Vagina (tissue), 2 donors: Measurements from ENCODE around the gene MBP. TPM values are rescaled to one million over a fixed set of nuclear protein-coding genes. Genes with fewer than 3 reads are reported as not detected.

Experiments used
- DNase-seq, 2 donors: peaks; one replicate each; pipeline ENCODE4 v3.0.0-alpha.2; 2017; ENCODE audit errors: extremely low spot score in 2 of 2
- H3K27ac ChIP-seq: fragments of 200-600 bp; sonication (generic); one replicate; pipeline ENCODE4 v1.5.1; 2019
- H3K27me3 ChIP-seq: fragments of 200-600 bp; sonication (generic); one replicate; pipeline ENCODE4 v1.5.1; 2019
- H3K36me3 ChIP-seq, 2 donors: fragments of 200-600 bp; sonication (generic); one replicate each; pipeline ENCODE4 v1.5.1; 2017 to 2019
- H3K4me1 ChIP-seq: fragments of 200-600 bp; sonication (generic); one replicate; pipeline ENCODE4 v1.5.1; 2019
- H3K4me3 ChIP-seq, 2 donors: fragments of 200-600 bp; sonication (generic); 1 replicate in 1 of 2; 2 replicates in 1 of 2; pipeline ENCODE4 v1.5.1; 2016 to 2019
- H3K9me3 ChIP-seq: fragments of 200-600 bp; sonication (generic); one replicate; pipeline ENCODE4 v1.5.1; 2019
- CTCF ChIP-seq, 3 experiments: fragments of 450-650 bp in 2 of 3; fragments of 200-600 bp in 1 of 3; sonication (generic) in 1 of 3; IDR thresholded peaks; one replicate each; pipeline ENCODE4 v1.5.1; 2017 to 2019; ENCODE audit warnings: antibody characterized with exemption in 3 of 3, mild to moderate bottlenecking in 2 of 3, moderate library complexity in 2 of 3
- POLR2A ChIP-seq, 2 donors: fragments of 450-650 bp; IDR thresholded peaks; one replicate each; pipeline ENCODE4 v1.6.1; 2017; ENCODE audit warnings: antibody characterized with exemption in 2 of 2, mild to moderate bottlenecking in 2 of 2, moderate library complexity in 2 of 2
- POLR2AphosphoS5 ChIP-seq, 2 donors: sonication (generic); formaldehyde crosslinking; IDR thresholded peaks; one replicate each; pipeline ENCODE4 v1.9.0; 2017; ENCODE audit warnings: antibody characterized with exemption in 2 of 2, mild to moderate bottlenecking in 2 of 2, low read depth in 1 of 2; ENCODE audit not compliant: insufficient read depth in 1 of 2
- intact Hi-C: fragments of 100-400 bp; cut with DNase I; formaldehyde crosslinking; loops from one replicate; pipeline ENCODE4 v1.15.1; 2023
- total RNA-seq: library from RNA; depleted of rRNA; stranded (reverse); fragments of >200 nt; gene quantifications from one replicate; pipeline ENCODE4 v1.2.3, GENCODE V29; 2016

Gene MBP
- total RNA-seq, 1 donor from 2014 or later = 33.6 TPM

GRCh38 chr18:77032181-77032701, 100.3 kb downstream of the MBP start:
- TF ChIP-seq CTCF (IDR thresholded peaks at IDR 0.05) (no peak), POLR2A (IDR thresholded peaks at IDR 0.05) (no peak), POLR2AphosphoS5 (IDR thresholded peaks at IDR 0.05; ENCODE audit: insufficient read depth in 1 of 2, low read depth in 1 of 2) (no peak)
- intact Hi-C loops = no loop called here
- Histone ChIP-seq H3K27ac (no peak overlapping the region), H3K4me1 (peaks cover 10% of the 10 kb centered on the region), H3K4me3 (no peak overlapping the region), H3K27me3 (no peaks in the 10 kb centered on the region), H3K9me3 (no peaks in the 10 kb centered on the region), H3K36me3 (no peaks in the 10 kb centered on the region)
- DNase-seq = no peak

GRCh38 chr18:77031662-77032061, 100.9 kb downstream of the MBP start:
- no peaks in the 10 kb centered on the region for H3K9me3 ChIP-seq
- H3K36me3 ChIP-seq = no peaks in the 10 kb centered on the region
- peaks cover 10% of the 10 kb centered on the region for H3K4me1 ChIP-seq
- TF ChIP-seq POLR2A (IDR thresholded peaks at IDR 0.05) (no peak), CTCF (IDR thresholded peaks at IDR 0.05) (no peak), POLR2AphosphoS5 (IDR thresholded peaks at IDR 0.05; ENCODE audit: insufficient read depth in 1 of 2, low read depth in 1 of 2) (no peak)
- H3K4me3 ChIP-seq = no peak overlapping the region
- H3K27ac ChIP-seq = no peak overlapping the region
- intact Hi-C loops = no loop called here
- no peaks in the 10 kb centered on the region for H3K27me3 ChIP-seq
- no peak for DNase-seq

- intact Hi-C loops = no loop called here
- Histone ChIP-seq H3K9me3 (no peaks in the 10 kb centered on the region), H3K4me3 (no peak overlapping the region), H3K4me1 (peaks cover 10% of the 10 kb centered on the region), H3K27me3 (no peaks in the 10 kb centered on the region), H3K36me3 (no peaks in the 10 kb centered on the region), H3K27ac (no peak overlapping the region)
- no peak for DNase-seq
- no peak for TF ChIP-seq POLR2AphosphoS5 (IDR thresholded peaks at IDR 0.05; ENCODE audit: insufficient read depth in 1 of 2, low read depth in 1 of 2)
- TF ChIP-seq CTCF (IDR thresholded peaks at IDR 0.05) = no peak
- no peak for TF ChIP-seq POLR2A (IDR thresholded peaks at IDR 0.05)
Observed at GRCh38 chr18:77030201-77030600, 102.4 kb downstream of the MBP start.

- peaks cover 4% of the 10 kb centered on the region for H3K4me1 ChIP-seq
- H3K4me3 ChIP-seq = no peak overlapping the region
- intact Hi-C loops = no loop called here
- no peaks in the 10 kb centered on the region for H3K9me3 ChIP-seq
- TF ChIP-seq CTCF (IDR thresholded peaks at IDR 0.05) = no peak
- no peak for TF ChIP-seq POLR2A (IDR thresholded peaks at IDR 0.05)
- no peak for TF ChIP-seq POLR2AphosphoS5 (IDR thresholded peaks at IDR 0.05; ENCODE audit: insufficient read depth in 1 of 2, low read depth in 1 of 2)
- H3K27ac ChIP-seq = no peak overlapping the region
- no peaks in the 10 kb centered on the region for H3K36me3 ChIP-seq
- DNase-seq = no peak
- no peaks in the 10 kb centered on the region for H3K27me3 ChIP-seq
Observed at GRCh38 chr18:77025831-77026363, 106.7 kb downstream of the MBP start.

- intact Hi-C loops = no loop called here
- H3K4me3 ChIP-seq = no peak overlapping the region
- DNase-seq = no peak
- H3K4me1 ChIP-seq = peaks cover 4% of the 10 kb centered on the region
- no peak overlapping the region for H3K27ac ChIP-seq
- no peaks in the 10 kb centered on the region for H3K9me3 ChIP-seq
- H3K27me3 ChIP-seq = no peaks in the 10 kb centered on the region
- TF ChIP-seq CTCF (IDR thresholded peaks at IDR 0.05) (no peak), POLR2A (IDR thresholded peaks at IDR 0.05) (no peak), POLR2AphosphoS5 (IDR thresholded peaks at IDR 0.05; ENCODE audit: insufficient read depth in 1 of 2, low read depth in 1 of 2) (no peak)
- H3K36me3 ChIP-seq = no peaks in the 10 kb centered on the region
Observed at GRCh38 chr18:77025123-77025522, 107.5 kb downstream of the MBP start.
